Stimulated activated CD8-positive, alpha-beta memory T cell treated with anti-CD3 and anti-CD28 coated beads, Interleukin-4, amount 100 ng/mL, for 1 hour (primary cell): Measurements from ENCODE around the gene GNLY.

Experiments used
- DNase-seq, 2 donors: peaks; one replicate each; pipeline ENCODE4 v3.0.0-alpha.2; 2020; ENCODE audit warnings: low read depth in 2 of 2, low spot score in 1 of 2

The GNLY gene

GRCh38 chr2:85723707-85724360 lies 29.7 kb downstream of the GNLY start:
- no peak for DNase-seq

- no peak for DNase-seq
These were observed 30.6 kb downstream of the GNLY start for GRCh38 chr2:85724731-85725181.

- DNase-seq: no peak
These were observed 31.3 kb downstream of the GNLY start for GRCh38 chr2:85725451-85725850.

GRCh38 chr2:85727798-85728197 lies 33.6 kb downstream of the GNLY start:
- no peak for DNase-seq

GRCh38 chr2:85728342-85728741 lies 34.2 kb downstream of the GNLY start:
- no peak for DNase-seq

GRCh38 chr2:85728883-85729824 lies 35.0 kb downstream of the GNLY start:
- peak; percentile 41 for DNase-seq

GRCh38 chr2:85729825-85730510 lies 35.8 kb downstream of the GNLY start:
- no peak for DNase-seq

- no peak for DNase-seq
These were observed 36.6 kb downstream of the GNLY start for GRCh38 chr2:85730686-85731230.

- no peak for DNase-seq
These were observed 37.4 kb downstream of the GNLY start for GRCh38 chr2:85731606-85732005.

GRCh38 chr2:85732467-85733120 lies 38.4 kb downstream of the GNLY start:
- no peak for DNase-seq

- DNase-seq: no peak
These were observed 39.2 kb downstream of the GNLY start for GRCh38 chr2:85733121-85733960.

- no peak for DNase-seq
These were observed 39.9 kb downstream of the GNLY start for GRCh38 chr2:85734015-85734414.

GRCh38 chr2:85734942-85735608 lies 40.9 kb downstream of the GNLY start:
- no peak for DNase-seq

- DNase-seq: no peak
These were observed 41.5 kb downstream of the GNLY start for GRCh38 chr2:85735691-85736090.

GRCh38 chr2:85736456-85737355 lies 42.5 kb downstream of the GNLY start:
- no peak for DNase-seq

GRCh38 chr2:85737481-85737880 lies 43.3 kb downstream of the GNLY start:
- no peak for DNase-seq

GRCh38 chr2:85737961-85738360 lies 43.8 kb downstream of the GNLY start:
- no peak for DNase-seq

GRCh38 chr2:85740193-85740592 lies 46.0 kb downstream of the GNLY start:
- DNase-seq: no peak
